NCI-H128 (cell line): ENCODE data around the gene FZR1.

Source experiments
- DNase-seq: peaks from one replicate; lab custom pipeline; 2025; ENCODE audit not compliant: unreplicated experiment; lab: John Stamatoyannopoulos, UW

The FZR1 gene

DNA sequence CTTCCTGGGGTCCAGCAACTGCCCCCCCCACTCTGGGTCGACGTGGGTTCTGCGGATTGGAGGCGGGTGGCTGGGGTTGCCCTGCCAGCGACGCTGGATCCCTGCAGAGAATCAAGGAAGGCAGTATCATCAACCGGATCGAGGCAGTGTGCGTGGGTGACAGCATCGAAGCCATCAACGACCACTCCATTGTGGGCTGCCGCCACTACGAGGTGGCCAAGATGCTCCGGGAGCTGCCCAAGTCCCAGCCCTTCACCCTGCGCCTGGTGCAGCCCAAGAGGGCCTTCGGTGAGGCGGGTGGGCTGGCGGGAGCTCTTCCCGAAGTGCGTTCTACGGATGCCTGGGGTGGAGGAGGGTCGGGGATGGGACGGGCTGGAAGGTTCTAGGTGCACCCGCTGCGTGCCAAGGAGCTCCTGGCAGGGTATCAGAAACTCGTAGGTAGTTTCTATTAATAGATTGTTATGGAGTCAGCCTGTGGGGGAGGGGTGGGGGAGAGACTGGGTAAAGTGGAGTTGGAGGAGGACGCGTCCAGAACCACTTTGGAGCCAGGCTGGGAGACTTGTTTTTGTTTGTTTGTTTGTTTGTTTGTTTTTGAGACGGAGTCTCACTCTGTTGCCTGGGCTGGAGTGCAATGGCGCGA lies 80.7 kb downstream of the FZR1 start:
- DNase-seq = no peak
